T47D (cell line): ENCODE results near the gene CRYBG1.
"Not testable (repeated sequence)": the region's sequence is repeated elsewhere in the genome, so short reads cannot be mapped to it uniquely, and the experiment has no call there.

ENCODE experiments used
- DNase-seq, 2 experiments: peaks; one replicate each; pipeline versions ENCODE4 v3.0.0 to v3.0.0-alpha.2; 2011 to 2012; ENCODE audit warnings: low read depth in 1 of 2, low spot score in 1 of 2
- JUND ChIP-seq: IDR thresholded peaks from 2 replicates; pipeline ENCODE4 v1.6.1; 2012; ENCODE audit warnings: low read depth
- in situ Hi-C: cut with HindIII; loops from 2 replicates; pipeline ENCODE4 v1.10.0; 2016; ENCODE audit warnings: low sequenced_read_pairs, low pct_unique_long_range_greater_than_20kb

CRYBG1 gene

DNA sequence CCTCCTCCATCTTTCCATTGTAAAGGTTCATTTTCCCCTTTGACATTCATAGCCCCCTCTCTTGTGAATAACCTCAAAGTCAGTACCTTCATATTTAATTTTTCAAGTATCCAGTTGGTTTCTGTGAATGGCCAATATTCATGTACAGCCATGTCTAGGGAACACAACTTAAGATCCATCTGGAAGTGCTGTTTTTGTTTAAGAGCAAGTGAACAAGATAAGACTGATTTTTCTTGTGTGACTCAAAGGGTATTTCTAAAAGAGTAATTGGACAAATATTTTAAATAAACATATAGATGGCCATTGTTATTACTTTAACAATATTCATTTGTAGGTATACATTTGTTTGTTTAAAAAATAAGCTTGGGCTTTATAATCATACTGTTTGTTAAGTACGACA lies 175.8 kb downstream of the CRYBG1 start:
- TF ChIP-seq JUND, result no peak
- DNase-seq, result no peak
- in situ Hi-C loops, result no loop called here

DNA sequence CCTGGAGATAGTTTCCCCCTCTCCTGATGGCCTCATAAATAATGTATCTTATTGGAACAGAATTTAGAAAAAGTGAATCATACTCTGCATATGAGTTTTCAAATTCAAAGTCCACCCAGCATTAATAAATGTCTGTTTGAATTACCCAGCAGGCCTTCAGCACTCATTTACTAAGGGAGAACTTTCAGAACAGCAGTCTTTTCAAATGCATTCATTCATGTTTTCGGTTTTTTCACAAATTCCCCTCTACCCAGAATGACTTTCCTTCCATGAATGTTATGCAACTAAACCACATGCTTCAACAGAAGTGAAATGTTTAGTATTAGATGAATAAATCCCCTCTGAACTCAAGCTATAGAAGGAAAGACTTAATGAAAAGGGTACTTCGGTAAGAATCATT lies 176.3 kb downstream of the CRYBG1 start:
- DNase-seq, result no peak
- no peak for TF ChIP-seq JUND
- in situ Hi-C loops, result no loop called here

DNA sequence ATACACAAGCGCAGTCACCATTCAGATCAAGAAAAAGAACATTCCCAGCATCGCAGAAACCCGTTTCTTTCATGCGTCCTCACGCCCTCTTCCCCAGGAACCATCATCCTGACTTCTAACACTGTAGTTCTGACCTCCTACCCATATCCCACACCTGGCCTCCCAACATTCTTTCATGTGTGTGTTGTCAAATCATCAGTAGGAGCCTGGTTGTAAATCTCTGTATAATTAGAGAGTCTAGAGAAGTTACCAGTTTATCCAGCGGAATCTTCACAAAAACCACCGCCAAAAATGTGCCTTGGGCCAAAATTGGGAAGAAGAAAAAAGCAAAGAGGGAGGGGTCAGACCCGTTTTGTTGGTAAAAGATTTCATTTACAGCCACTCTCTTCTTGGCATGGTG lies 177.1 kb downstream of the CRYBG1 start:
- DNase-seq, result no peak
- in situ Hi-C loops, result no loop called here
- no peak for TF ChIP-seq JUND

DNA sequence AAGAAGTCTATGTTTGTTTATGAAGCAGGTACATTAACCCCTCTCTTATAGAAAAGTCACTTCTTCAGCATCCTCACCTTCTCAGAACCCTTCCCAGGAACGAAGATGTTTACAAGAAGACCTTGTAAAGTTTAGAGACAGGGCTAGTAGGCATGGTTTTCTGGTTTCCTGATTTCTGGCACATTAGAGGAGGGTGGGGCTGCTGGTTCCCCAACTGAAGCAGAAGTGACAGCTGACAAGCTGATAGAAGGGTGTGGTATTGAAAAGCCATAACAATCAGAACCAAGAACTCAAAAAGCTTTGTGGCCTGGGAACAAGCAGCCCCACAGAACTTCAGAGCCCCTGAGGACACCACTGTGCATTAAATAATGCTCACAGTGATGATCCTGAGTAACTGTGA lies 177.6 kb downstream of the CRYBG1 start:
- in situ Hi-C loops, result no loop called here
- no peak for TF ChIP-seq JUND
- no peak for DNase-seq

DNA sequence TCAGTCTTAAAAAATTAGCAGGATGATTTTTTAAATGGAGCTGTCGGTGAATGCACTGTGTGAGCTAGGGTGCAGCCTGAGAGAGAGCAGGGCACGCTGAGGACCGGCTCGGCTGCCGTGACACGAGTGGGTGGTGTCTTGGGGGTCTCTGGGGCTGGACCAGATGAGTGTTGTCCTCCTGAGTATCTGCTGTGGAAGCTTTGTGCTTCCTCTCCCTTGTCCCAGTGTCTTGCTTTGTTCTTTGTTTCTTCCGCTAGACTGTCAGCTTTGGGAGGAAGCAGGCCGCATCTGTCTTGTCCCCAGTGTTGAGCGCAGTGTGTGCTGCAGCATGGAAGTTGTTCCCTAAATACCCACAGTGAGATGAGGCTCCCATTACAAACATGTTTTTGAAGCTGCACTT lies 179.4 kb downstream of the CRYBG1 start:
- no peak for DNase-seq
- in situ Hi-C loops, result no loop called here
- TF ChIP-seq JUND, result no peak

DNA sequence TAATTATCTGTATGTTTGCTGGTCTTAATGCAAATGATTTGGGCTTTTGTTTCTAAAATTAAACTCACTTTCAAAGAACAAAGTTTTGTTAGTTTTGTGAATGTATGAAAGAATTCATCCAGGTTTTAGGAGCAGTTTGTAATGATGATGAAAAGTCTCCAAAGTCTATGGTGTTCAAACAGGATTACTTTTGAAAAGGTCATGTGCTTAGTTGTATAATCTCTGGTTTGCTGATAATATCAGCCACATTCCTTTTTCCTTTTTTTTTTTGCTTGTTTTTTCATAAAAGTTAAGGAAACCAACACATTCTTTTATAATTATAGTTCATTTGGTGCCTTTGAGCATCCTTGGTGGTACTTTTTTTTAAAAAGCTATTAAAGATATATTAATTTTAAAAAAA lies 179.9 kb downstream of the CRYBG1 start:
- TF ChIP-seq JUND, result no peak
- in situ Hi-C loops, result no loop called here
- no peak for DNase-seq

DNA sequence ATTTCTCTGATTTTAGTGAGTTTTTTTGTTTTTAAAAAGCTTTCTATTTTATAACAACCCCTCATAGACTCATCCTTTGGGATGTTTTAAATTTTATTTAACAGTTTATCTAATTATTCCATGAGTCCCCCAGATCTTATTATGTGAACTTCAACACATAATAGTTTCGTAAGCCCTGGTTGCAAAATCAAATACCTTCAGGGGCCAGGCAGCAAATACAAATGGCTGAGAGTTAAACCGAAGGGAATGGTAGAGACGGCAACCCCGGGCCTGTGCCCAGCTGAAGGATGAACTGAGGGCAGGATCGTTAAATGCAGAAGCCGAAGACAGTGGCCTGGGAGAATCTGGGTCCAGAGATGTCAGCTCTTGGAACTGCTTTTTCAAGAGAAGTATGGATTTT lies 180.4 kb downstream of the CRYBG1 start:
- DNase-seq, result no peak
- in situ Hi-C loops, result no loop called here
- no peak for TF ChIP-seq JUND

DNA sequence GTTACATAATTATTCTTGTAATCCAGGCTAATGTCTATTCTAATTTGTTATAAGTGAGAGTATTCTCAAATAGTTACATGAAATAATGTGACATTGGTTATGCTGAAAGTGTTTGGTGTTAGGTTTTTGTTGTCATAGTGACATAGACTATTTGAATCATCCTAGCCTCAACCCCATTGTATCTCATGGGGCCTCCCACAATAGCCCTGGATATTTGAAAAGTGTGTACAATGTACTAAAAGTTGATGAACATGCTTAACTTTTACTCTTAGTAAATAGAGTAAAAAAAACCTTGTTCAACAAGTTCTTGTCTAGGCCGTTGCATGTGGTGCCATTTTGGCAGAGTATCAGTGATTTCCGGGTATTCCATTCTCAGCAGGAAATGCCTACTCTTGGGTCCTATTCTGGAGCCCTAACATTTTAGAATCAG lies 185.8 kb downstream of the CRYBG1 start:
- DNase-seq, result peak in 1 of 2 experiments; percentile 5
- in situ Hi-C loops, result no loop called here
- TF ChIP-seq JUND, result no peak

DNA sequence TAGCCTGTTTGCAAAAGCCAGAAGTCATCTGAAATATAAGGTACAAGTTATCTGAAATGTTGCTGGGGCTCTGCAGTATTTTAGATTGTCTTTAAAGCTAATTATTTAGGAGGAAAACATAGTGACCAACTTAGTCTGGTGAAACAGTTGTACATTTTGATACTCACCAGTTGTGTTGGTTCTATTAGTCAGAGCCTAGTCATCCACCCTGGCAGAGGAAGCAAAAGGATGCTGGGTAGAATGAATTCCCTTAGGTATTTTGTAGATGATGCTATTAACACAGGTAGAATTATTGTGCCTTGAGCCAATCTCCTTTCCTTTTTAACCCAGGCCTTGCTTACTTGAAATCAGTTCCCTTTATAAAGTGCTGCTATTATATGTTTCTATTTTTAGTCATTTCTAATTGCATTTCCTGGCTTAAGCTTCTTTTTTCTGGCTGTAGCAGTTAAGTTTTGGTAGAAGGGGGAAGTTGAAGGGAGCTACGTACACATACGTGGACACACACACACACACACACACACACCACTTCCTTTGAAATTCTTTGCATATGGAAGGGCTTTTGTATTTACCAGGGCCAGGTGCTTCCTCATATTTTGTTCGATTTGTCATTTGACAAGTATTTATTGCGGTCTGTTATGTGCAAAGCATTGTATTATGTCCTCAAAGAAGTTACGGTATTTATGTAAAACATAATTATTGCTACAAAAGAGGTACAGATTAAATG lies 186.3 kb downstream of the CRYBG1 start:
- peak in 1 of 2 experiments; percentile 41 for DNase-seq
- in situ Hi-C loops, result no loop called here
- TF ChIP-seq JUND, result no peak

DNA sequence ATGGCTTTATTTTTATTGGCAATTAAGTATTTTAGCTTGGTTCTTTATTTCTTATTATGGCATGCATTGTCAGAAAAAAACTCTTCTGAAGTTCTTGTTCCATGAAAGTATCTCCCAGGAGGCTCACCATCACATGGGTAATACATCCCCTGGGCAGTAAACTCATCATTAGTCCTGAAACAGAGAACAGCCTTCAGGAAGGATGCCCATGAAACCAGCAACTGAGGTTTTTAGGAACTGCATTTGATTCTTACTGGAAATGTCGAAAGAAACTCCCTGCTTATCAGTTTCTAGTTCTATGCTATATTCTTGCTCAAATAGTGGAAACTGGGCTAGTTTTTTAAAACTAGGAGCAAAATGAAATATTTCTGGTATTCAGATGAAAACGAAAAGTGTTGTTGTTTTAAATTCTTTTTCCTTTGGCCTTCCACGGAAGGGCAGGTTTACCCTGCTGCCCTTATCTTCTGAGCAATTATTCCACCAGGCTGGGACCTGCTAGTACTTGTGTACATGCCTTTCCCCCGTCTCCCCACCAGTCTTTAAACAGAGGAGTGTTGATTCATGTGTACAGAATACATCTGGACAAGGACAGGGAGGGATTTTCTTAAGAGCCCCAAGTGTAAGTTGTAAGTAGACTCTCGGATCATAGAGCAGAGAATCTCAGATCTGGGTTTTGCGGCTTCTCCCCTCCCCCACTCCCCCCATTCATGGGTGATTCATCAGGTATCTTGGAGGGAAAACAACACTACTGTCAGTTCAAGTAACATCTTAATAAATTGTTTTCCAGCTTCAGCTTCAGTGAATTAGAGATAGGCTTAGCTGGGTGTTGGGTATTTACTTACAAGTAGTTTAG lies 187.3 kb downstream of the CRYBG1 start:
- in situ Hi-C loops, result no loop called here
- TF ChIP-seq JUND, result no peak
- no peak for DNase-seq

DNA sequence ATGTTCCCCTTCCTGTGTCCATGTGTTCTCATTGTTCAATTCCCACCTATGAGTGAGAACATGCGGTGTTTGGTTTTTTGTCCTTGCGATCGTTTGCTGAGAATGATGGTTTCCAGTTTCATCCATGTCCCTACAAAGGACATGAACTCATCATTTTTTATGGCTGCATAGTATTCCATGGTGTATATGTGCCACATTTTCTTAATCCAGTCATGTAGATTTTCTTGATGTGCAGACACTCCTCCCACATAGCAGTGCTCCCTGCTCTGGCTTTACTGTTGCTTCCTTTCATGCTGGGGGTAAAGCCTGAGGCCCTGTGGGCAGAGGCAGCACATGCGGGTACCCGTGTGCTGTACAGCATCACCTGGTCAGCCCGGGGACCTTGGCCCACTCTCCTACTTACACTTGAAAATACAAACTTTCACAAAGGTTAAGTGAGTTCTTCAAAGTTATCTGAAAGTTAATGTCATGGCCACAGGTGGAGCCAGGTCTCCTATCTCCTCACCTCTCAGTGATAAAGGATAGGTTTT lies 188.5 kb downstream of the CRYBG1 start:
- DNase-seq, in situ Hi-C loops: not testable (repeated sequence)

DNA sequence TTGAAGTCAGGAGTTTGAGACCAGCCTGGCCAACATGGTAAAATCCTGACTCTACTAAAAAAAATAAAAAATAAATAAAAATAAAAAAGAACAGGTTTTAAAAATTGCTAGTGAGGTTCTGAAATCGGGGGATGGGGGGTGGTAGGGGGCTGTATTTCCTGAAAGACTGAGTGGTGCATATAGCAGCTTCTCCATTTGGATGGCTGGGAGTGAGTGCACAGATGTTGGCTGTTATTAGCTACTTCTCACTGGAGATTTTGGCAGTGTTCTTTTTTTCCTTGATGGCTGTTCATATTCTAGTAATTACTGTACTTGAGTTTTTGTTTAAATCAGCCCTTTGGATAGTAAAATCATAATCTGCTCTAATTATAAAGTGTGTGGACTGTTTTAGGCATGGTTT lies 189.0 kb downstream of the CRYBG1 start:
- in situ Hi-C loops, result no loop called here
- no peak for DNase-seq
- TF ChIP-seq JUND, result no peak

DNA sequence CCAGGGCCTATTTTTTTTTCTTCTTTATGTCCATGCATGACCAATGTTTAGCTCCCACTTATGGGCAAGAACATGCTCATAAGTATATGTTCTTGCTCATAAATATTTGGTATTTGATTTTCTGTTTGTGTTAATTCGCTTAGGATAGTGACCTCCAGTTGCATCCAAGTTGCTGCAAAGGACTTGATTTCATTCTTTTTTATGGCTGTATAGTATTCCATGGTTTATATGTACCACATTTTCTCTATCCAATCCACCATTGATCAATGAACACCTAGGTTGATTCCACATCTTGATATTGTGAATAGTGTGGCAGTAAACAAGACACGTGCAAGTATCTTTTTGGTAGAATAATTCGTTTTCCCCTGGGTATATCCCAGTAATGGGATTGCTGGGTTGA lies 190.6 kb downstream of the CRYBG1 start:
- no peak for DNase-seq
- TF ChIP-seq JUND, result no peak
- in situ Hi-C loops, result no loop called here
